Measurements from ENCODE around the gene ITPKA.
A peak's percentile ranks its signal among the peaks of the same experiment; 100 is the strongest.

ITPKA gene

GRCh38 chr15:41483115-41483514 is 10.6 kb upstream of the ITPKA start:
- TF ChIP-seq CTCF (IDR thresholded peaks at IDR 0.05; ENCODE audit: borderline replicate concordance, control extremely low read depth, extremely low read depth, insufficient read depth, missing control alignments), result no peak
- DNase-seq (ENCODE audit: low spot score), result peak; percentile 82
- in situ Hi-C loops (cut with MboI; ENCODE audit: low sequenced_read_pairs, unreplicated experiment), result no loop called here

- no peak for TF ChIP-seq CTCF (IDR thresholded peaks at IDR 0.05; ENCODE audit: borderline replicate concordance, control extremely low read depth, extremely low read depth, insufficient read depth, missing control alignments)
- in situ Hi-C loops (cut with MboI; ENCODE audit: low sequenced_read_pairs, unreplicated experiment), result no loop called here
- DNase-seq (ENCODE audit: low spot score), result no peak
Measured at GRCh38 chr15:41483519-41483918, 10.2 kb upstream of the ITPKA start.

GRCh38 chr15:41484937-41485625 is 8.6 kb upstream of the ITPKA start:
- in situ Hi-C loops (cut with MboI; ENCODE audit: low sequenced_read_pairs, unreplicated experiment), result no loop called here
- TF ChIP-seq CTCF (IDR thresholded peaks at IDR 0.05; ENCODE audit: borderline replicate concordance, control extremely low read depth, extremely low read depth, insufficient read depth, missing control alignments), result no peak

GRCh38 chr15:41486286-41486685 is 7.4 kb upstream of the ITPKA start:
- in situ Hi-C loops (cut with MboI; ENCODE audit: low sequenced_read_pairs, unreplicated experiment), result no loop called here

More at GRCh38 chr15:41484937-41485625, 8.6 kb upstream of the ITPKA start:
- DNase-seq (ENCODE audit: low spot score), result no peak

GRCh38 chr15:41487381-41487780 is 6.3 kb upstream of the ITPKA start:
- DNase-seq (ENCODE audit: low spot score), result no peak
- in situ Hi-C loops (cut with MboI; ENCODE audit: low sequenced_read_pairs, unreplicated experiment), result no loop called here
- no peak for TF ChIP-seq CTCF (IDR thresholded peaks at IDR 0.05; ENCODE audit: borderline replicate concordance, control extremely low read depth, extremely low read depth, insufficient read depth, missing control alignments)

More at GRCh38 chr15:41486286-41486685, 7.4 kb upstream of the ITPKA start:
- TF ChIP-seq CTCF (IDR thresholded peaks at IDR 0.05; ENCODE audit: borderline replicate concordance, control extremely low read depth, extremely low read depth, insufficient read depth, missing control alignments), result no peak
- DNase-seq (ENCODE audit: low spot score), result no peak

- DNase-seq (ENCODE audit: low spot score), result no peak
- no peak for TF ChIP-seq CTCF (IDR thresholded peaks at IDR 0.05; ENCODE audit: borderline replicate concordance, control extremely low read depth, extremely low read depth, insufficient read depth, missing control alignments)
- in situ Hi-C loops (cut with MboI; ENCODE audit: low sequenced_read_pairs, unreplicated experiment), result no loop called here
Measured at GRCh38 chr15:41487802-41488201, 5.9 kb upstream of the ITPKA start.
